Smooth muscle cell (in vitro differentiated cells): Measurements from ENCODE around the gene OR5B2. TPM values are rescaled to one million over a fixed set of nuclear protein-coding genes. Genes with fewer than 3 reads are reported as not detected.

Experiments used
- DNase-seq: peaks from one replicate; lab custom pipeline; 2025; ENCODE audit not compliant: unreplicated experiment; lab: John Stamatoyannopoulos, UW
- H2AFZ ChIP-seq: fragments of 200-600 bp; sonication (generic); 2 replicates; pipeline ENCODE4 v1.6.0; 2016; ENCODE audit warnings: antibody characterized with exemption, low read depth, mild to moderate bottlenecking
- H3F3A ChIP-seq: fragments of 200-600 bp; sonication (generic); 2 replicates; pipeline ENCODE4 v1.6.0; 2017; ENCODE audit warnings: antibody characterized with exemption, low read depth
- H3K27ac ChIP-seq: fragments of 200-600 bp; sonication (generic); 2 replicates; pipeline ENCODE4 v1.5.1; 2016; ENCODE audit warnings: low read depth, mild to moderate bottlenecking
- H3K27me3 ChIP-seq: fragments of 200-600 bp; sonication (generic); 2 replicates; pipeline ENCODE4 v1.6.1; 2016; ENCODE audit warnings: low read depth, mild to moderate bottlenecking
- H3K36me3 ChIP-seq: fragments of 200-600 bp; sonication (generic); 2 replicates; pipeline ENCODE4 v1.5.1; 2016; ENCODE audit warnings: low read depth
- H3K4me1 ChIP-seq: fragments of 200-600 bp; sonication (generic); 2 replicates; pipeline ENCODE4 v1.5.1; 2016; ENCODE audit warnings: low read depth
- H3K4me2 ChIP-seq: fragments of 200-600 bp; sonication (generic); 2 replicates; pipeline ENCODE4 v1.6.0; 2016; ENCODE audit warnings: mild to moderate bottlenecking
- H3K4me3 ChIP-seq: fragments of 200-600 bp; sonication (generic); 2 replicates; pipeline ENCODE4 v1.5.1; 2016; ENCODE audit warnings: mild to moderate bottlenecking
- H3K79me2 ChIP-seq: fragments of 200-600 bp; sonication (generic); 2 replicates; pipeline ENCODE4 v1.6.0; 2016; ENCODE audit warnings: low read depth, mild to moderate bottlenecking
- H3K9ac ChIP-seq: fragments of 200-600 bp; sonication (generic); 2 replicates; pipeline ENCODE4 v1.6.0; 2016; ENCODE audit warnings: low read depth
- H3K9me3 ChIP-seq: fragments of 200-600 bp; sonication (generic); replicated peaks from 2 replicates; pipeline ENCODE4 v1.5.1; 2016; ENCODE audit warnings: low read depth
- H4K20me1 ChIP-seq: fragments of 200-600 bp; sonication (generic); 2 replicates; pipeline ENCODE4 v1.6.0; 2016; ENCODE audit warnings: low read depth
- WGBS: methylation state at CpG from one replicate; pipeline ENCODE4 v1.1.7; 2016; ENCODE audit warnings: low lambda C conversion rate; 5-methylcytosine and 5-hydroxymethylcytosine counted together
- polyA plus RNA-seq: library from polyadenylated mRNA; unstranded; fragments of >200 nt; fragmentation: Nextera tagmentation; extraction: Ambion mirVana; gene quantifications from 2 replicates; pipeline ENCODE4 v1.2.1, GENCODE V29; 2016
- total RNA-seq: library from RNA; depleted of rRNA; stranded (reverse); fragments of >200 nt; gene quantifications from 2 replicates; pipeline ENCODE4 v1.2.3, GENCODE V29; 2014
- TF ChIP-seq, protein P1 (sequence below): fragments of 200-600 bp; sonication (generic); IDR thresholded peaks from 2 replicates; pipeline ENCODE4 v1.5.1; 2017; ENCODE audit warnings: borderline replicate concordance, mild to moderate bottlenecking, antibody characterized with exemption; ENCODE audit not compliant: insufficient read depth, poor library complexity, severe bottlenecking

OR5B2 gene
- not detected in 2 replicates for total RNA-seq
- not detected in 2 replicates for polyA plus RNA-seq

DNA sequence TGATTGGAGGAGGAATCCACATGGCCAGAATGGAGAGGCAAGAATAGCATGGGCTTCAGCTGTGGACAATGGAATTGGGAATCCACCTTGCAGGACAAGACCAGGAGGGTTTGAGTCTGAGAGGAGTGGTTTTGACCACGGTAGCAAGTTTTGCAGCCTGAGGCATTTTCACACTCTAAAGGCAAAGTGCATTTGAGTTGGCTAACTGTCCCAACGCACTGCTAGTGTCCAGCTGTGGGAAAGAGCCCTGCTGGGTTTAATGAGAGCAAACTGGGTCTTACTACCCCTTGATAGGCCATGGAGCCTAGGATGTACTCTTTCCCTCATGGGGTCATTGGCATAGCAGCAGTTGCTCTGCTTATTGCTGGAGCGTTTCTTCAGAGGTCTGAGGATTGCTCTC lies at the start of gene OR5B2:
OR5B2 (minus strand) TSS at position 101 of the 400 bp plus-strand sequence. CDS start 4,860 bp downstream, outside the sequence.
- no peak within 1 kb of the TSS for H3K4me2 ChIP-seq
- H4K20me1 ChIP-seq: no peaks in the 10 kb centered on the region
- no peak within 1 kb of the TSS for H3K9ac ChIP-seq
- WGBS: 70% methylated on average over 3 of the region's 3 CpGs
- H3K79me2 ChIP-seq: no peaks in the 10 kb centered on the region
- H2AFZ ChIP-seq: no peak within 1 kb of the TSS
- no peaks in the 10 kb centered on the region for H3F3A ChIP-seq
- H3K27ac ChIP-seq: no peak within 1 kb of the TSS
- no peaks in the 10 kb centered on the region for H3K9me3 ChIP-seq
- H3K27me3 ChIP-seq: no peaks in the 10 kb centered on the region
- no peak within 1 kb of the TSS for H3K4me3 ChIP-seq
- no peak for DNase-seq
- no peaks in the 10 kb centered on the region for H3K4me1 ChIP-seq
- no peaks in the 10 kb centered on the region for H3K36me3 ChIP-seq
- TF ChIP-seq, protein P1, sequence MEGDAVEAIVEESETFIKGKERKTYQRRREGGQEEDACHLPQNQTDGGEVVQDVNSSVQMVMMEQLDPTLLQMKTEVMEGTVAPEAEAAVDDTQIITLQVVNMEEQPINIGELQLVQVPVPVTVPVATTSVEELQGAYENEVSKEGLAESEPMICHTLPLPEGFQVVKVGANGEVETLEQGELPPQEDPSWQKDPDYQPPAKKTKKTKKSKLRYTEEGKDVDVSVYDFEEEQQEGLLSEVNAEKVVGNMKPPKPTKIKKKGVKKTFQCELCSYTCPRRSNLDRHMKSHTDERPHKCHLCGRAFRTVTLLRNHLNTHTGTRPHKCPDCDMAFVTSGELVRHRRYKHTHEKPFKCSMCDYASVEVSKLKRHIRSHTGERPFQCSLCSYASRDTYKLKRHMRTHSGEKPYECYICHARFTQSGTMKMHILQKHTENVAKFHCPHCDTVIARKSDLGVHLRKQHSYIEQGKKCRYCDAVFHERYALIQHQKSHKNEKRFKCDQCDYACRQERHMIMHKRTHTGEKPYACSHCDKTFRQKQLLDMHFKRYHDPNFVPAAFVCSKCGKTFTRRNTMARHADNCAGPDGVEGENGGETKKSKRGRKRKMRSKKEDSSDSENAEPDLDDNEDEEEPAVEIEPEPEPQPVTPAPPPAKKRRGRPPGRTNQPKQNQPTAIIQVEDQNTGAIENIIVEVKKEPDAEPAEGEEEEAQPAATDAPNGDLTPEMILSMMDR: no peak

DNA sequence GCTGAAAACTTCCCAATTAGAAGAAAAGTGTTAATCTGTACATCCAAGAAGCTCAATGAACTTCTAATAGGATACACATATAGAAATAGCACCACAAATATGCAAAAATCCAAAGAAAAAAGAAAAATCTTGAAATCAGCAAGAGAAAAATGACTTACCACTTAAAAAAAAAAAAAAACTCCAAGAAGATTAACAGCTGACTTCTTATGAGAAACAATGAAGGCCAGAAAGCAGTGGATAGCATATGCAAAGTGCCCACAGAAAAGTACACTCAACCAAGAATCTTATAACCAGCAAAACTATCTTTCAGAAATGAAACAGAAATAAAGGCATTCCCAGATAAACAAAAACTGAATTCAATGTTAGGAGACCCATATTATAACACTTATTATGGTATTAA lies 44.0 kb upstream of the OR5B2 start:
- Histone ChIP-seq H3K27ac (no peak overlapping the region), H3K27me3 (no peaks in the 10 kb centered on the region), H3K4me2 (no peak overlapping the region), H3K4me3 (no peak overlapping the region), H3K36me3 (no peaks in the 10 kb centered on the region), H3K9ac (no peak overlapping the region), H3K4me1 (no peaks in the 10 kb centered on the region), H2AFZ (no peak overlapping the region), H4K20me1 (no peaks in the 10 kb centered on the region), H3K79me2 (no peaks in the 10 kb centered on the region), H3F3A (no peaks in the 10 kb centered on the region), H3K9me3 (peaks cover 4% of the 10 kb centered on the region)
- TF ChIP-seq, protein P1: no peak
- DNase-seq: no peak

DNA sequence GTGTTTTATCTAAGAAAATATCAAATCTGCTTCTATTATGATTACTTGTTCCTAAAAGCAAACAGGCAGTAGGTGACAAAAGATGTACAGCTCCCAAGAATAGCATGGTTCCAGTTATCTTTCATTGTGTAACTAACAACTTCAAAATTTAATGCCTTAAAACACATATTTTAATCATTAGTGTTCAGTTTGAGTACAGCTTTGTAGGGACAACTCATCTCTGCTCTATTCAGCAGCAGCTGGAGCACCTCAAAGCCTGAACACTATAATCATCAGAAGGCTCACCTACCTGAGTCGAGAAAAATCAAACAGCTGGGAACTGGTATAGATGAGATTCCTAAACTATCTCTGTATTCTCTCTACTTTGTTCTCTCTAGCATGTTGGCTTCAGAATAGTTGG lies 38.4 kb upstream of the OR5B2 start:
- Histone ChIP-seq H3K4me2 (no peak overlapping the region), H3F3A (no peaks in the 10 kb centered on the region), H3K9ac (no peak overlapping the region), H3K27ac (no peak overlapping the region), H3K4me1 (no peaks in the 10 kb centered on the region), H4K20me1 (no peaks in the 10 kb centered on the region), H2AFZ (no peak overlapping the region), H3K4me3 (no peak overlapping the region), H3K9me3 (no peaks in the 10 kb centered on the region), H3K79me2 (no peaks in the 10 kb centered on the region), H3K27me3 (no peaks in the 10 kb centered on the region), H3K36me3 (no peaks in the 10 kb centered on the region)
- WGBS: 83% methylated on average over 1 of the region's 1 CpG
- TF ChIP-seq, protein P1: no peak
- DNase-seq: no peak

DNA sequence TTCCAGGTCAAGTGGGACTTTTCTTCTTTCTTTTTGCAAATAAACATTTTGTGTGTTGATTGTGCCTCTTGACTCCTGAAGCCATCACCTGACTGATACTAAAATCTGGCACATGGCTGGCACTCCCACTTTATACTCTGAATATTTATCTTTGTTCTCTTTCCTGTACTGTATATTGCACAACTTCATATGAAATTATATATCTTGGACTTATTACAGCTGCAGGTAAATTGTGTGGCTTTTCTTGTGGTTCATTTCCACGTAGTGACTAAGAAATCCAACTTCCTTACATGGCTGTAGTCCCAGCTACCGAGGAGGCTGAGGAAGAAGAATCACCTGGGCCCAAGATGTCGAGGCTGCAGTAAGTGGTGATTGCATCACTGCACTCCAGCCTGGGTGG lies 37.8 kb upstream of the OR5B2 start:
- H3K27ac ChIP-seq: no peak overlapping the region
- H3F3A ChIP-seq: no peaks in the 10 kb centered on the region
- H4K20me1 ChIP-seq: no peaks in the 10 kb centered on the region
- no peaks in the 10 kb centered on the region for H3K27me3 ChIP-seq
- no peak overlapping the region for H3K4me3 ChIP-seq
- no peaks in the 10 kb centered on the region for H3K9me3 ChIP-seq
- TF ChIP-seq, protein P1: no peak
- WGBS: 72% methylated on average over 3 of the region's 3 CpGs
- H3K4me1 ChIP-seq: no peaks in the 10 kb centered on the region
- no peak overlapping the region for H2AFZ ChIP-seq
- H3K9ac ChIP-seq: no peak overlapping the region
- no peak overlapping the region for H3K4me2 ChIP-seq
- H3K79me2 ChIP-seq: no peaks in the 10 kb centered on the region
- no peaks in the 10 kb centered on the region for H3K36me3 ChIP-seq
- DNase-seq: no peak
